GM13977 (cell line): ENCODE data around the gene TRDN.
"Not testable (repeated sequence)": the region's sequence is repeated elsewhere in the genome, so short reads cannot be mapped to it uniquely, and the experiment has no call there.

Experiments
- DNase-seq: peaks from one replicate; pipeline ENCODE4 v3.0.0; 2012; ENCODE audit warnings: low spot score
- CTCF ChIP-seq: IDR thresholded peaks from 2 replicates; pipeline ENCODE4 v1.5.1; 2012; ENCODE audit warnings: mild to moderate bottlenecking, control low read depth; ENCODE audit not compliant: insufficient read depth; ENCODE audit errors: extremely low read depth, missing control alignments
- in situ Hi-C: fragments of 300-500 bp; cut with MboI; formaldehyde crosslinking; loops from one replicate; pipeline ENCODE4 v1.12.0; 2022; ENCODE audit warnings: low sequenced_read_pairs, low pct_unique_long_range_greater_than_20kb, mixed read lengths, inconsistent platforms; ENCODE audit not compliant: unreplicated experiment

TRDN gene

DNA sequence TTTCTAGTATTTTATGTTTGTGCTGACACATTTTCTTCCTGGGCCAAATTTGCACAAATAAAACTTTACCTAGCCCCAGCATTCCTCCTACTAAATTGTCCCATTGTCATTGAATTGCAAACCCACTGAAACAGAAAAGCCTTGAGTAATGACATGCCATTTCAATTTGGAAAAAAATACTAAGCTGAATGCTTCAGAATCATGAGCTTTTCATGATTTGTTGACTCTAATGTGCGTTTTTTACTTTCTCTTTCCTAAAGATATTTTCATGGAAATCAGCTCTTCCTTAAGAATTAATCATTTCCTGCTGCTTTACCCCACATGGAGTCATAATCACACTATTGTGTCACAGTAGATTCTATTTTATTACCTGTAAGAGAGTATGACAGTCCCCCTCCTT is 47.4 kb downstream of the TRDN start:
- in situ Hi-C loops: no loop called here
- TF ChIP-seq CTCF: no peak
- no peak for DNase-seq

DNA sequence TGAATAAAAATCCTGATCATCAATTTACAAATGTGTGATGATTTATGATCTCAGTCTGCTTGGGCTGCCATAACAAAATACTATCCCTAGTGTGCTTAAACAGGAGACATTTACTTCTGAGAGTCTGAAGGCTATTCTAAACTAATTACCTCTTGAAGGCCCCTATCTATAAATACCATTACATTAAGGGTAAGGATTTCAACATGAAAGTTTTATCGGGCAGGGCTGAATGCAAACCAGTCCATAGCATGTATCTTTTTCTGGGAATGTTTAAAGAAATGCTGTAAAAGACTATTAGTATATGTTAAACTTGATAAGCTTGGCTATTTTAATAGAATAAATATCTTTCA is 48.2 kb downstream of the TRDN start:
- no peak for TF ChIP-seq CTCF
- in situ Hi-C loops: no loop called here
- no peak for DNase-seq

DNA sequence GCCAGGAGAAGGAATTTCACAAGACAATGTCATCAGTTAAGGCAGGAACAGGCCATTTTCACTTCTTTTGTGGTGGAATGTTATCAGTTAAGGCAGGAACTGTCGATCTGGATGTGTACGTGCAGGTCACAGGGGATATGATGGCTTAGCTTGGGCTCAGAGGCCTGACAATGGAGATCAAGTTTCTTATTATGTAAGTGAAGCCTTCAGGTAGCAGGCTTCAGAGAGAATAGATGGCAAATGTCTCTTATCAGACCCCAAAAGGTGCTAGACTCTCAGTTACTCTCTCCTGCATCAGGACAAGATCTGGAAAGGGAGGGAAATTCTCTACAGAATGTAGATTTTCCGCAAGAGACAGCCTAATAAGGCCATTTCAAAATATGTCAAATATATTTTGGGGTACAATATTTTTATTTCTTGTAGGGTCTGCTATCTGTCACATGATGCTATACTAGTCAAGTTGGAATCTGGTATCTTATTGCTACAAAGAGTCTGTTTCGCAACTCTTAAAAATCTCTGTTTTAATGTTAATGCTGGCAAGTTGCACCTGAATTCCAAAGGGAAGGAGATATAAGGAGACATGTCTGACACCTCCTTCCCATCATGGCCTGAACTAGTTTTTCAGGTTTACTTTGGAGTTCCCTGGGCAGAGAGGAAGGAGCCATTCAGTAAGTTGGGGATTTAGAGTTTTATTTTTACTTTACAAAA is 48.8 kb downstream of the TRDN start:
- no peak for DNase-seq
- TF ChIP-seq CTCF: no peak
- in situ Hi-C loops: no loop called here

GRCh38 chr6:123587407-123587806 is 49.3 kb downstream of the TRDN start:
- DNase-seq, in situ Hi-C loops: not testable (repeated sequence)

GRCh38 chr6:123580331-123580730 is 56.4 kb downstream of the TRDN start:
- no peak for DNase-seq
- no peak for TF ChIP-seq CTCF
- in situ Hi-C loops: no loop called here

DNA sequence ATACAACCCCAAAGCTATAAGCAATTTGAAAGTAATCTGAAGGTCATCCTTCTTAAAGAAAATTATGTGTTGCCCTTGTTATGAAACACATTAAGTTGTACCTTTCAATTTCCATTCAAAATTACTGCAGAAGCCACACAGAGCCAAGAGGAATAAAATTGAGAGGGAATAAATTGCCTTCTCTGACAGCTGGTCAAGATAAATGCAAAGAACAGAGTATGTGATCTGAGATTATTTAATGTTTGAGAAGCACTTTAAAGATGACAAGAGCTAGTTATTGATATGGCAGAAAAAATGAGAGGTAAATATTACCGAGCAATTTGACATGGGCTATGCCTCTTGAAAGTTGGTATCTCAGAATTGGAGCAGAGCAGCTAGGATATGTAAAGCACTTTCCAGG is 61.6 kb downstream of the TRDN start:
- DNase-seq: no peak
- in situ Hi-C loops: no loop called here
- no peak for TF ChIP-seq CTCF

DNA sequence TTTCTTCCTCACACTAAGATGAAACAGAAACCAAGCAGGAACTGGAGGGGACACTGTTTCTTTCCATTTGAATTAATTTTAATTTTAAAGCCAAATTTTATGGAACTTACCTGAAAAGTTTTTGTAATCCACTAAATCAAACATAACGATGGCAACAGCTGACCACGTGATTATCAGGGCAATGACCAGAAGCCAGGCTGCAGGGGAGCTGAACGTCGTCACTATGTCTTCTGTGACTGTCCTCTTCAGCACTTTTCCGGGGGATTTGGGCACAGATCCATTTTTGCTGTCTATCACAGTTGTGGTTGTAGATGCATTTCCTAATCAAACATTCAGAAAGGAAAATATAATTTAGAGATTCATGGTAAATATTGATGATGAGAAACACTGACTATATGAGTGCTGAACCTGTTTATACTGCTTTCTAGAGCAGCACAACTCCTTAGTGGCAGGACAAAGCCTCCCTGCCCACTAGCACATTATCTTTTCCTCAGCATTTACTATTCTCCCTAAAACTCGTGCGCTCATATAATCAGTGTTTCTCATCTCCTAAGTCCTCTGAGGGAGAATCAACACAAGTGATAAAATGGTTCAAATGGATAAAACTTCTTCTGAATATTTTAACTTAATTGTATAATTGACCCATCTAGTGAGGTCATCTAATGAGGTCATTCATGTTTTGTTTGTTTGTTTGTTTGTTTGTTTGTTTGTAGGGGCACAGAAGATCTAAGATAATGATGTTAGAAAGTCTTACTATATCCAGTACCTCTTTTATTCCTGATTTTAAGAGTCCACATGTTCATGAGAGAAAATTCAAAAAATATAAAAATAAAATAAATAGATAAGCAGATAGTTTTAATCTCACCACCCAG is 65.7 kb downstream of the TRDN start:
- DNase-seq: no peak
- TF ChIP-seq CTCF: no peak
- in situ Hi-C loops: no loop called here
